K562 (cell line): Measurements from ENCODE around the gene ADAT3. TPM values are rescaled to one million over a fixed set of nuclear protein-coding genes. Genes with fewer than 3 reads are reported as not detected.

ENCODE experiments used
- ATAC-seq: fragments of 200-7000 bp; cut with Tn5 transposase; 3 replicates; pipeline ENCODE4 v1.9.1; 2020; ENCODE audit warnings: moderate library complexity
- BruUV-seq: library from RNA; stranded (reverse); fragments of 400-500 nt; replicated peaks from 2 replicates; lab custom pipeline; 2021; lab: Mats Ljungman, UMichigan
- CTCF ChIA-PET: fragments of 300-600 bp; formaldehyde crosslinking; extraction: SDS; loops from one replicate; lab custom pipeline; 2021; ENCODE audit warnings: low intra/inter-chr PET ratio; lab: Yijun Ruan, JAX
- POLR2A ChIA-PET: fragments of 300-600, 350-650 bp; sonication (Branson Sonifier 250); formaldehyde crosslinking; extraction: SDS; loops from one replicate; lab custom pipeline; 2021; ENCODE audit warnings: antibody characterized with exemption, inconsistent platforms; lab: Yijun Ruan, JAX
- DNase-seq, 4 experiments: peaks; one replicate each; pipeline versions ENCODE4 v3.0.0 to v3.0.0-alpha.2; 2011 to 2018; ENCODE audit warnings: low spot score in 3 of 4, mixed read lengths in 3 of 4; ENCODE audit errors: extremely low read depth in 1 of 4
- FAIRE-seq: peaks from 2 replicates; lab custom pipeline; 2011; peaks lifted over from hg19 to GRCh38; lab: Jason Lieb, UNC
- H2AFZ ChIP-seq: 2 replicates; pipeline ENCODE4 v1.6.0; 2011; ENCODE audit warnings: low read depth, low read length, control low read depth, inconsistent platforms
- H3K27ac ChIP-seq: fragments of 200-600 bp; 3 replicates; pipeline ENCODE4 v1.8.0; 2011; ENCODE audit warnings: low read depth, mild to moderate bottlenecking, control low read depth, inconsistent platforms, low read length, moderate library complexity, mixed read lengths; ENCODE audit errors: extremely low read depth
- H3K27me3 ChIP-seq, 2 experiments: fragments of 300-600 bp in 1 of 2; 2 replicates in 1 of 2; 3 replicates in 1 of 2; pipeline versions ENCODE4 v1.6.0 to v1.8.0; 2011; ENCODE audit warnings: inconsistent platforms in 2 of 2, low read length in 2 of 2, mild to moderate bottlenecking in 1 of 2, mixed read lengths in 1 of 2, moderate library complexity in 1 of 2; ENCODE audit not compliant: control insufficient read depth in 2 of 2, insufficient read depth in 2 of 2
- H3K36me3 ChIP-seq: fragments of 300-600 bp; 3 replicates; pipeline ENCODE4 v1.8.0; 2011; ENCODE audit warnings: mild to moderate bottlenecking, low read length, inconsistent platforms; ENCODE audit not compliant: control insufficient read depth, insufficient read depth
- H3K4me1 ChIP-seq, 2 experiments: fragments of 200-600 bp in 1 of 2; replicated peaks in 1 of 2; 2 replicates in 1 of 2; 3 replicates in 1 of 2; pipeline versions ENCODE4 v1.5.1 to v1.8.0; 2011; ENCODE audit warnings: inconsistent platforms in 2 of 2, low read length in 2 of 2, mild to moderate bottlenecking in 1 of 2, mixed read lengths in 1 of 2, moderate library complexity in 1 of 2; ENCODE audit not compliant: control insufficient read depth in 2 of 2, insufficient read depth in 2 of 2
- H3K4me2 ChIP-seq: 2 replicates; pipeline ENCODE4 v1.6.1; 2011; ENCODE audit warnings: low read length, control low read depth, inconsistent platforms, mixed read lengths; ENCODE audit not compliant: insufficient read depth
- H3K4me3 ChIP-seq: fragments of 200-600 bp; sonication (generic), shearing (Covaris generic); 2 replicates; pipeline ENCODE4 v1.5.1; 2016; ENCODE audit warnings: control low read depth, inconsistent platforms
- H3K79me2 ChIP-seq: fragments of 200-600 bp; 3 replicates; pipeline ENCODE4 v1.8.0; 2011; ENCODE audit warnings: low read length, inconsistent platforms; ENCODE audit not compliant: control insufficient read depth, insufficient read depth
- H3K9ac ChIP-seq, 2 experiments: 2 replicates each; pipeline versions ENCODE4 v1.6.0 to v1.6.1; 2011; ENCODE audit warnings: low read depth in 2 of 2, low read length in 2 of 2, control low read depth in 1 of 2, inconsistent platforms in 1 of 2, mild to moderate bottlenecking in 1 of 2, mixed read lengths in 1 of 2; ENCODE audit not compliant: insufficient read depth in 1 of 2
- H3K9me1 ChIP-seq: one replicate; pipeline ENCODE4 v1.6.0; 2011; ENCODE audit warnings: inconsistent platforms, mild to moderate bottlenecking, low read length, moderate library complexity; ENCODE audit not compliant: control insufficient read depth, insufficient read depth
- H3K9me3 ChIP-seq: replicated peaks from 2 replicates; pipeline ENCODE4 v1.5.1; 2011; ENCODE audit warnings: low read depth, low read length, inconsistent platforms; ENCODE audit not compliant: control insufficient read depth, insufficient read depth
- H4K20me1 ChIP-seq: replicated peaks from 2 replicates; pipeline ENCODE4 v1.6.1; 2011; ENCODE audit warnings: low read length, inconsistent platforms, mixed read lengths; ENCODE audit not compliant: control insufficient read depth, insufficient read depth
- ETV5 ChIP-seq: sonication (generic); formaldehyde crosslinking; IDR thresholded peaks from 2 replicates; pipeline ENCODE4 v1.4.0; 2020; ENCODE audit warnings: low read depth, mild to moderate bottlenecking, missing genetic modification reagents
- GATAD2A ChIP-seq: fragments of 450-650 bp; IDR thresholded peaks from 2 replicates; pipeline ENCODE4 v1.6.1; 2017
- NCOA1 ChIP-seq: fragments of 450-650 bp; IDR thresholded peaks from 2 replicates; pipeline ENCODE4 v1.6.1; 2016; ENCODE audit warnings: low read depth
- RBFOX2 ChIP-seq: fragments of 200-400 bp; formaldehyde crosslinking; IDR thresholded peaks from 2 replicates; pipeline ENCODE4 v1.6.1; 2017; ENCODE audit warnings: low read depth, mild to moderate bottlenecking, low read length, moderate library complexity
- SAFB ChIP-seq: fragments of 200-400 bp; formaldehyde crosslinking; IDR thresholded peaks from 2 replicates; pipeline ENCODE4 v1.6.1; 2017; ENCODE audit warnings: low read depth, low read length, borderline replicate concordance
- SMAD4 ChIP-seq: fragments of 250-450 bp; sonication (Bioruptor Pico); conservative IDR thresholded peaks from 2 replicates; pipeline ENCODE4 v1.8.0; 2021; ENCODE audit warnings: inconsistent platforms, mild to moderate bottlenecking, moderate library complexity
- TAF1 ChIP-seq: IDR thresholded peaks from 2 replicates; pipeline ENCODE4 v1.6.1; 2011; ENCODE audit warnings: mild to moderate bottlenecking, low read length, moderate library complexity; ENCODE audit not compliant: insufficient read depth, control insufficient read depth, severe bottlenecking; ENCODE audit errors: extremely low read depth
- XRCC4 ChIP-seq: IDR thresholded peaks from one replicate; pipeline ENCODE4 v1.6.1; 2011; ENCODE audit not compliant: insufficient read depth, insufficient read length; ENCODE audit errors: extremely low read depth
- ZC3H4 ChIP-seq: sonication (generic); formaldehyde crosslinking; IDR thresholded peaks from 2 replicates; pipeline ENCODE4 v1.9.0; 2021; ENCODE audit warnings: missing genetic modification reagents, borderline replicate concordance
- ZFX ChIP-seq: sonication (generic); formaldehyde crosslinking; IDR thresholded peaks from 2 replicates; pipeline ENCODE4 v1.8.0; 2022; ENCODE audit warnings: mild to moderate bottlenecking, missing genetic modification reagents, moderate library complexity
- ZNF134 ChIP-seq: fragments of 250-450 bp; sonication (Bioruptor Pico); conservative IDR thresholded peaks from 2 replicates; pipeline ENCODE4 v1.4.0; 2020
- ZNF589 ChIP-seq: fragments of 200-800 bp; sonication (Bioruptor generic); IDR thresholded peaks from 2 replicates; pipeline ENCODE4 v1.6.1; 2016; ENCODE audit warnings: low read depth, missing genetic modification characterization, missing compliant biosample characterization
- ZNF717 ChIP-seq: fragments of 250-450 bp; sonication (Bioruptor Pico); IDR thresholded peaks from 2 replicates; pipeline ENCODE4 v1.5.0; 2021
- WGBS: fragments of 100-300 bp; shearing (Covaris generic); methylation state at CpG from one replicate; pipeline ENCODE4 v1.1.6; 2016; ENCODE audit warnings: low coverage, mixed read lengths; ENCODE audit not compliant: insufficient coverage; ENCODE audit errors: missing lambda C conversion rate; 5-methylcytosine and 5-hydroxymethylcytosine counted together
- in situ Hi-C: fragments of 300-500 bp; cut with MboI; formaldehyde crosslinking; loops from 4 replicates; pipeline ENCODE4 v1.15.0; 2018; ENCODE audit warnings: inconsistent platforms, mixed read lengths
- intact Hi-C: fragments of 100-400 bp; cut with micrococcal nuclease; formaldehyde crosslinking; loops from 2 replicates; pipeline ENCODE4 v1.14.2; 2022
- polyA plus RNA-seq, 8 experiments: library from polyadenylated mRNA; depleted of rRNA in 4 of 8; stranded (reverse) in 5 of 8; unstranded in 3 of 8; fragments of >200 nt; fragmentation: Nextera tagmentation in 2 of 8; fragmentation: Illumina TruSeq in 1 of 8; extraction: Ambion mirVana in 2 of 8; extraction: Trizol in 1 of 8; gene quantifications; 2 replicates each; pipeline versions ENCODE4 v1.2.1 to v1.2.3, GENCODE V29; 2011 to 2014; ENCODE audit warnings: inconsistent platforms in 1 of 8, missing spikeins in 1 of 8
- total RNA-seq, 7 experiments: library from RNA; depleted of rRNA in 6 of 7; stranded (reverse); fragments of >200 nt in 6 of 7; fragmentation: Illumina TruSeq in 2 of 7; extraction: Trizol in 2 of 7; gene quantifications; 2 replicates each; pipeline versions ENCODE4 v1.2.1 to v1.2.3, GENCODE V29; 2011 to 2021; ENCODE audit warnings: low replicate concordance in 1 of 7
- TF ChIP-seq, protein P1 (sequence below): fragments of 450-650 bp; formaldehyde crosslinking; conservative IDR thresholded peaks from 2 replicates; pipeline ENCODE4 v1.4.0; 2022; ENCODE audit warnings: mild to moderate bottlenecking, missing genetic modification characterization
- TF ChIP-seq, protein P2 (sequence below): fragments of 200-800 bp; sonication (Bioruptor generic); IDR thresholded peaks from 2 replicates; pipeline ENCODE4 v1.6.1; 2017; ENCODE audit warnings: missing genetic modification characterization, missing compliant biosample characterization
- TF ChIP-seq, protein P3 (sequence below): fragments of 450-650 bp; IDR thresholded peaks from 2 replicates; pipeline ENCODE4 v1.6.1; 2017; ENCODE audit warnings: antibody characterized with exemption, mild to moderate bottlenecking

Gene ADAT3
- total and polyA plus RNA-seq, 9 of the 15 experiments (the other 6 are each of a cell fraction or from before 2014, with no cell fraction given), result 0.67 to 15.6 (median 7.8) TPM; not detected in 4

DNA sequence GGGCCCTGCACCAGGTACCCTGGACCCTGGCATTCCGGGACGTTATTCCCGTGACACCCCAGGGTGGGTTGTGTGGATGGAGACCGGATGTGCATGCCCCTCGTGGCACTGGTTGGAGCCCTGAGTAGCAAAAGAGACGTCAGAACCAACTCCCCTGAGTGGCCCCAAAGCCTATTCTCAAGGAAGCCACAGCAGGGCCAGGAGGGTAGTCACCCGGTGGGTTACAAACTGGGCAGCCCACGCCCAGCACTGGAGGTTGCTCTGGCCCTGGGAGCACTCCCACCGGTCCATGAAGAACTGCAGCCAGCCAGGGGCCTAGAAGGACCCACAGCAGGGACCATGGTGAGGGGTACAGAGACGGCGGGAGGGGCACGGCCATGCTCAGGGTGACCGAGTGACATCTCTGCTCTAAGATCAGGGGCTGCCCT lies 49.4 kb upstream of the ADAT3 start:
- Histone ChIP-seq H2AFZ (no peak overlapping the region), H4K20me1 (peaks cover 21% of the 10 kb centered on the region), H3K9ac (peak overlapping the region; percentile 83 to 97), H3K36me3 (peaks cover 27% of the 10 kb centered on the region; the same call in 1 of the 3 replicates), H3K9me1 (peaks cover 5% of the 10 kb centered on the region), H3K4me3 (peak overlapping the region; percentile 57), H3K27me3 (no peaks in the 10 kb centered on the region), H3K9me3 (no peaks in the 10 kb centered on the region), H3K27ac (peak overlapping the region; percentile 90), H3K79me2 (peaks cover 94% of the 10 kb centered on the region), H3K4me1 (peaks cover 71 to 99% of the 10 kb centered on the region in 2 experiments), H3K4me2 (peak overlapping the region; percentile 85)
- FAIRE-seq, result no peak
- WGBS, result 4% methylated on average over 13 of the region's 13 CpGs
- POLR2A ChIA-PET, result interaction anchor here (0.6 to 5.2 kb wide), 12 partner anchors 9 to 580 kb away, joined by 3 to 46 read pairs (median 3); partner anchors contain the start of gene FAM174C
- CTCF ChIA-PET, result no interaction called here
- ATAC-seq, result no peak
- in situ Hi-C loops (no loop called here), intact Hi-C loops (no loop called here)
- TSS peak; percentile 97 for BruUV-seq
- peak in 1 of 4 experiments; percentile 40 for DNase-seq
- no peak for TF ChIP-seq ZNF134 (CRISPR knock-in tag)
- peak; percentile 6 for TF ChIP-seq TAF1
- 0 out of 2 replicates have a peak, but pooled peaks have one; percentile 65 for TF ChIP-seq ZC3H4 (CRISPR knock-in tag)
- TF ChIP-seq XRCC4, result no peak
- peak; percentile 65 for TF ChIP-seq RBFOX2
- TF ChIP-seq ZFX (CRISPR knock-in tag), result peak; percentile 47
- 0 out of 2 replicates have a peak, but pooled peaks have one; percentile 8 for TF ChIP-seq GATAD2A
- TF ChIP-seq, protein P1, sequence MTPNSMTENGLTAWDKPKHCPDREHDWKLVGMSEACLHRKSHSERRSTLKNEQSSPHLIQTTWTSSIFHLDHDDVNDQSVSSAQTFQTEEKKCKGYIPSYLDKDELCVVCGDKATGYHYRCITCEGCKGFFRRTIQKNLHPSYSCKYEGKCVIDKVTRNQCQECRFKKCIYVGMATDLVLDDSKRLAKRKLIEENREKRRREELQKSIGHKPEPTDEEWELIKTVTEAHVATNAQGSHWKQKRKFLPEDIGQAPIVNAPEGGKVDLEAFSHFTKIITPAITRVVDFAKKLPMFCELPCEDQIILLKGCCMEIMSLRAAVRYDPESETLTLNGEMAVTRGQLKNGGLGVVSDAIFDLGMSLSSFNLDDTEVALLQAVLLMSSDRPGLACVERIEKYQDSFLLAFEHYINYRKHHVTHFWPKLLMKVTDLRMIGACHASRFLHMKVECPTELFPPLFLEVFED, result no peak
- TF ChIP-seq ETV5 (CRISPR knock-in tag), result peak; percentile 60; the same call in 1 of the 2 replicates
- TF ChIP-seq ZNF717, result no peak
- TF ChIP-seq NCOA1, result peak; percentile 15; the same call in 1 of the 2 replicates
- TF ChIP-seq, protein P2, sequence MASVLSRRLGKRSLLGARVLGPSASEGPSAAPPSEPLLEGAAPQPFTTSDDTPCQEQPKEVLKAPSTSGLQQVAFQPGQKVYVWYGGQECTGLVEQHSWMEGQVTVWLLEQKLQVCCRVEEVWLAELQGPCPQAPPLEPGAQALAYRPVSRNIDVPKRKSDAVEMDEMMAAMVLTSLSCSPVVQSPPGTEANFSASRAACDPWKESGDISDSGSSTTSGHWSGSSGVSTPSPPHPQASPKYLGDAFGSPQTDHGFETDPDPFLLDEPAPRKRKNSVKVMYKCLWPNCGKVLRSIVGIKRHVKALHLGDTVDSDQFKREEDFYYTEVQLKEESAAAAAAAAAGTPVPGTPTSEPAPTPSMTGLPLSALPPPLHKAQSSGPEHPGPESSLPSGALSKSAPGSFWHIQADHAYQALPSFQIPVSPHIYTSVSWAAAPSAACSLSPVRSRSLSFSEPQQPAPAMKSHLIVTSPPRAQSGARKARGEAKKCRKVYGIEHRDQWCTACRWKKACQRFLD (CRISPR knock-in tag), result 0 out of 2 replicates have a peak, but pooled peaks have one; percentile 8
- TF ChIP-seq, protein P3, sequence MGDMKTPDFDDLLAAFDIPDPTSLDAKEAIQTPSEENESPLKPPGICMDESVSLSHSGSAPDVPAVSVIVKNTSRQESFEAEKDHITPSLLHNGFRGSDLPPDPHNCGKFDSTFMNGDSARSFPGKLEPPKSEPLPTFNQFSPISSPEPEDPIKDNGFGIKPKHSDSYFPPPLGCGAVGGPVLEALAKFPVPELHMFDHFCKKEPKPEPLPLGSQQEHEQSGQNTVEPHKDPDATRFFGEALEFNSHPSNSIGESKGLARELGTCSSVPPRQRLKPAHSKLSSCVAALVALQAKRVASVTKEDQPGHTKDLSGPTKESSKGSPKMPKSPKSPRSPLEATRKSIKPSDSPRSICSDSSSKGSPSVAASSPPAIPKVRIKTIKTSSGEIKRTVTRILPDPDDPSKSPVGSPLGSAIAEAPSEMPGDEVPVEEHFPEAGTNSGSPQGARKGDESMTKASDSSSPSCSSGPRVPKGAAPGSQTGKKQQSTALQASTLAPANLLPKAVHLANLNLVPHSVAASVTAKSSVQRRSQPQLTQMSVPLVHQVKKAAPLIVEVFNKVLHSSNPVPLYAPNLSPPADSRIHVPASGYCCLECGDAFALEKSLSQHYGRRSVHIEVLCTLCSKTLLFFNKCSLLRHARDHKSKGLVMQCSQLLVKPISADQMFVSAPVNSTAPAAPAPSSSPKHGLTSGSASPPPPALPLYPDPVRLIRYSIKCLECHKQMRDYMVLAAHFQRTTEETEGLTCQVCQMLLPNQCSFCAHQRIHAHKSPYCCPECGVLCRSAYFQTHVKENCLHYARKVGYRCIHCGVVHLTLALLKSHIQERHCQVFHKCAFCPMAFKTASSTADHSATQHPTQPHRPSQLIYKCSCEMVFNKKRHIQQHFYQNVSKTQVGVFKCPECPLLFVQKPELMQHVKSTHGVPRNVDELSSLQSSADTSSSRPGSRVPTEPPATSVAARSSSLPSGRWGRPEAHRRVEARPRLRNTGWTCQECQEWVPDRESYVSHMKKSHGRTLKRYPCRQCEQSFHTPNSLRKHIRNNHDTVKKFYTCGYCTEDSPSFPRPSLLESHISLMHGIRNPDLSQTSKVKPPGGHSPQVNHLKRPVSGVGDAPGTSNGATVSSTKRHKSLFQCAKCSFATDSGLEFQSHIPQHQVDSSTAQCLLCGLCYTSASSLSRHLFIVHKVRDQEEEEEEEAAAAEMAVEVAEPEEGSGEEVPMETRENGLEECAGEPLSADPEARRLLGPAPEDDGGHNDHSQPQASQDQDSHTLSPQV, result 0 out of 2 replicates have a peak, but pooled peaks have one; percentile 26
- TF ChIP-seq SMAD4 (CRISPR knock-in tag), result 0 out of 2 replicates have a peak, but pooled peaks have one; percentile 29
- TF ChIP-seq SAFB, result no peak
- TF ChIP-seq ZNF589, result 0 out of 2 replicates have a peak, but pooled peaks have one; percentile 9
